ENCODE measurements around the gene ZGRF1. TPM values are rescaled to one million over a fixed set of nuclear protein-coding genes. Genes with fewer than 3 reads are reported as not detected.
A peak's percentile ranks its signal among the peaks of the same experiment; 100 is the strongest.

Gene ZGRF1
- total RNA-seq, 1 donor from 2014 or later: 128 TPM

- H3K36me3 Mint-ChIP-seq: peaks cover 14% of the 10 kb centered on the region
- H3K9me3 Mint-ChIP-seq: no peaks in the 10 kb centered on the region
- Histone ChIP-seq H2AFZ (replicated peaks) (no peak overlapping the region), H3K27me3 (no peaks in the 10 kb centered on the region), H3K27ac (peak overlapping the region; percentile 80), H3F3A (ENCODE audit: low read depth) (peaks cover 96% of the 10 kb centered on the region), H3K4me3 (no peak overlapping the region), H4K20me1 (ENCODE audit: low read depth) (peaks cover 9% of the 10 kb centered on the region), H3K36me3 (peaks cover 8% of the 10 kb centered on the region), H3K79me2 (ENCODE audit: low read depth) (peaks cover 100% of the 10 kb centered on the region), H3K9ac (no peak overlapping the region), H3K4me2 (no peak overlapping the region), H3K4me1 (peaks cover 30% of the 10 kb centered on the region), H3K9me3 (ENCODE audit: low read depth) (no peaks in the 10 kb centered on the region)
- H3K27me3 Mint-ChIP-seq (ENCODE audit: insufficient read depth, low read depth): peaks cover 2% of the 10 kb centered on the region
- peaks cover 2% of the 10 kb centered on the region for H3K4me1 Mint-ChIP-seq
- no peak for TF ChIP-seq EZH2 (IDR thresholded peaks at IDR 0.05)
- no peak for TF ChIP-seq CTCF (IDR thresholded peaks at IDR 0.05)
- TF ChIP-seq EZH2phosphoT487 (IDR thresholded peaks at IDR 0.05): no peak
- H3K4me3 Mint-ChIP-seq: no peak overlapping the region
- no peak overlapping the region for H3K27ac Mint-ChIP-seq
- no peak for DNase-seq (ENCODE audit: low spot score)
Observed at GRCh38 chr4:112642526-112642925, 5.8 kb upstream of the ZGRF1 start.

- H3K4me1 Mint-ChIP-seq: peaks cover 8% of the 10 kb centered on the region
- H2AFZ ChIP-seq (replicated peaks): no peak overlapping the region
- H3K4me2 ChIP-seq: peak overlapping the region; percentile 87
- no peaks in the 10 kb centered on the region for H4K20me1 ChIP-seq (ENCODE audit: low read depth)
- no peak overlapping the region for H3K4me3 Mint-ChIP-seq
- H3K27me3 ChIP-seq: no peaks in the 10 kb centered on the region
- peaks cover 24% of the 10 kb centered on the region for H3K4me1 ChIP-seq
- H3K27ac ChIP-seq: peak overlapping the region; percentile 94
- peaks cover 93% of the 10 kb centered on the region for H3K79me2 ChIP-seq (ENCODE audit: low read depth)
- peaks cover 77% of the 10 kb centered on the region for H3F3A ChIP-seq (ENCODE audit: low read depth)
- peaks cover 2% of the 10 kb centered on the region for H3K36me3 Mint-ChIP-seq
- H3K4me3 ChIP-seq: peak overlapping the region; percentile 93
- no peaks in the 10 kb centered on the region for H3K9me3 Mint-ChIP-seq
- peak overlapping the region; percentile 86 for H3K9ac ChIP-seq
- H3K36me3 ChIP-seq: peaks cover 4% of the 10 kb centered on the region
- no peak overlapping the region for H3K27ac Mint-ChIP-seq
- TF ChIP-seq EZH2 (IDR thresholded peaks at IDR 0.05): no peak
- no peak for TF ChIP-seq CTCF (IDR thresholded peaks at IDR 0.05)
- no peak for TF ChIP-seq EZH2phosphoT487 (IDR thresholded peaks at IDR 0.05)
- H3K9me3 ChIP-seq (ENCODE audit: low read depth): no peaks in the 10 kb centered on the region
- DNase-seq (ENCODE audit: low spot score): no peak
- H3K27me3 Mint-ChIP-seq (ENCODE audit: insufficient read depth, low read depth): peaks cover 2% of the 10 kb centered on the region
Observed at GRCh38 chr4:112637552-112637866, 800 bp upstream of the ZGRF1 start.

- peaks cover 49% of the 10 kb centered on the region for H3F3A ChIP-seq (ENCODE audit: low read depth)
- peaks cover 5% of the 10 kb centered on the region for H3K27me3 Mint-ChIP-seq (ENCODE audit: insufficient read depth, low read depth)
- H3K9me3 Mint-ChIP-seq: no peaks in the 10 kb centered on the region
- H3K4me1 Mint-ChIP-seq: peaks cover 6% of the 10 kb centered on the region
- no peaks in the 10 kb centered on the region for H3K27me3 ChIP-seq
- peaks cover 22% of the 10 kb centered on the region for H3K4me1 ChIP-seq
- H2AFZ ChIP-seq (replicated peaks): no peak overlapping the region
- no peak overlapping the region for H3K4me3 ChIP-seq
- peak overlapping the region; percentile 40 for H3K4me2 ChIP-seq
- H3K27ac ChIP-seq: peak overlapping the region; percentile 41
- peaks cover 16% of the 10 kb centered on the region for H3K36me3 ChIP-seq
- H3K9me3 ChIP-seq (ENCODE audit: low read depth): no peaks in the 10 kb centered on the region
- no peaks in the 10 kb centered on the region for H4K20me1 ChIP-seq (ENCODE audit: low read depth)
- H3K79me2 ChIP-seq (ENCODE audit: low read depth): peaks cover 72% of the 10 kb centered on the region
- H3K9ac ChIP-seq: no peak overlapping the region
- peak; percentile 37 for DNase-seq (ENCODE audit: low spot score)
- H3K27ac Mint-ChIP-seq: no peak overlapping the region
- H3K4me3 Mint-ChIP-seq: no peak overlapping the region
- H3K36me3 Mint-ChIP-seq: peaks cover 2% of the 10 kb centered on the region
- peak; percentile 82 for TF ChIP-seq CTCF (IDR thresholded peaks at IDR 0.05)
- TF ChIP-seq EZH2phosphoT487 (IDR thresholded peaks at IDR 0.05): no peak
Observed at GRCh38 chr4:112633477-112634235, 3.1 kb downstream of the ZGRF1 start.
